ENCODE data around the gene TGFBI. TPM values are rescaled to one million over a fixed set of nuclear protein-coding genes. Genes with fewer than 3 reads are reported as not detected.

The TGFBI gene
- total RNA-seq, 1 experiment from 2014 or later: 142 TPM

- no peak for TF ChIP-seq CTCF (IDR thresholded peaks at IDR 0.05; ENCODE audit: insufficient read depth in 1 of 2, low read depth in 1 of 2, low read length in 1 of 2, severe bottlenecking in 1 of 2, unreplicated experiment in 1 of 2)
These were observed 13.8 kb upstream of the TGFBI start for GRCh38 chr5:136015003-136015375.

GRCh38 chr5:136015966-136016650, 12.7 kb upstream of the TGFBI start:
- no peak for DNase-seq
- CTCF ChIA-PET: no interaction called here
- Mint-ChIP-seq H3K36me3 (ENCODE audit: insufficient read depth, unreplicated experiment) (no peaks in the 10 kb centered on the region), H3K9me3 (ENCODE audit: unreplicated experiment) (no peaks in the 10 kb centered on the region), H3K4me1 (ENCODE audit: low read depth, unreplicated experiment) (no peaks in the 10 kb centered on the region), H3K4me3 (ENCODE audit: unreplicated experiment) (no peak overlapping the region), H3K27me3 (ENCODE audit: insufficient read depth, unreplicated experiment) (peaks cover 3% of the 10 kb centered on the region), H3K27ac (ENCODE audit: unreplicated experiment) (no peak overlapping the region)
- Histone ChIP-seq H3K27me3 (replicated peaks; ENCODE audit: control insufficient read depth, insufficient read depth, low read length) (no peaks in the 10 kb centered on the region), H3K36me3 (ENCODE audit: control insufficient read depth, insufficient read depth, low read length) (no peaks in the 10 kb centered on the region), H3K9me3 (no peaks in the 10 kb centered on the region), H3K4me3 (ENCODE audit: low read depth, low read length) (no peak overlapping the region), H3K4me1 (0 out of 2 replicates have a peak, but pooled peaks cover 3% of the 10 kb centered on the region)
- POLR2A ChIA-PET: no interaction called here
- no TSS peak for BruUV-seq (replicated peaks)
- no peak for TF ChIP-seq CTCF (IDR thresholded peaks at IDR 0.05; ENCODE audit: insufficient read depth in 1 of 2, low read depth in 1 of 2, low read length in 1 of 2, severe bottlenecking in 1 of 2, unreplicated experiment in 1 of 2)
- intact Hi-C loops (cut with micrococcal nuclease; ENCODE audit: unreplicated experiment): no loop called here

More at GRCh38 chr5:136015003-136015375, 13.8 kb upstream of the TGFBI start:
- Mint-ChIP-seq H3K9me3 (ENCODE audit: unreplicated experiment) (no peaks in the 10 kb centered on the region), H3K27ac (ENCODE audit: unreplicated experiment) (no peak overlapping the region), H3K36me3 (ENCODE audit: insufficient read depth, unreplicated experiment) (no peaks in the 10 kb centered on the region), H3K27me3 (ENCODE audit: insufficient read depth, unreplicated experiment) (peaks cover 3% of the 10 kb centered on the region), H3K4me3 (ENCODE audit: unreplicated experiment) (no peak overlapping the region), H3K4me1 (ENCODE audit: low read depth, unreplicated experiment) (no peaks in the 10 kb centered on the region)
- CTCF ChIA-PET: no interaction called here
- BruUV-seq (replicated peaks): no TSS peak
- POLR2A ChIA-PET: no interaction called here
- intact Hi-C loops (cut with micrococcal nuclease; ENCODE audit: unreplicated experiment): no loop called here
- Histone ChIP-seq H3K9me3 (no peaks in the 10 kb centered on the region), H3K36me3 (ENCODE audit: control insufficient read depth, insufficient read depth, low read length) (no peaks in the 10 kb centered on the region), H3K4me3 (ENCODE audit: low read depth, low read length) (no peak overlapping the region), H3K4me1 (0 out of 2 replicates have a peak, but pooled peaks cover 3% of the 10 kb centered on the region), H3K27me3 (replicated peaks; ENCODE audit: control insufficient read depth, insufficient read depth, low read length) (no peaks in the 10 kb centered on the region)
- no peak for DNase-seq

- no peaks in the 10 kb centered on the region for H3K36me3 Mint-ChIP-seq (ENCODE audit: insufficient read depth, unreplicated experiment)
- CTCF ChIA-PET: no interaction called here
- no TSS peak for BruUV-seq (replicated peaks)
These were observed 11.8 kb upstream of the TGFBI start for GRCh38 chr5:136016945-136017530.

More at GRCh38 chr5:136016945-136017530, 11.8 kb upstream of the TGFBI start:
- H3K36me3 ChIP-seq (ENCODE audit: control insufficient read depth, insufficient read depth, low read length): no peaks in the 10 kb centered on the region
- H3K27me3 ChIP-seq (replicated peaks; ENCODE audit: control insufficient read depth, insufficient read depth, low read length): no peaks in the 10 kb centered on the region
- Mint-ChIP-seq H3K9me3 (ENCODE audit: unreplicated experiment) (no peaks in the 10 kb centered on the region), H3K4me3 (ENCODE audit: unreplicated experiment) (no peak overlapping the region), H3K27ac (ENCODE audit: unreplicated experiment) (no peak overlapping the region), H3K27me3 (ENCODE audit: insufficient read depth, unreplicated experiment) (peaks cover 3% of the 10 kb centered on the region), H3K4me1 (ENCODE audit: low read depth, unreplicated experiment) (no peaks in the 10 kb centered on the region)
- intact Hi-C loops (cut with micrococcal nuclease; ENCODE audit: unreplicated experiment): no loop called here
- H3K9me3 ChIP-seq: no peaks in the 10 kb centered on the region
- no peak for TF ChIP-seq CTCF (IDR thresholded peaks at IDR 0.05; ENCODE audit: insufficient read depth in 1 of 2, low read depth in 1 of 2, low read length in 1 of 2, severe bottlenecking in 1 of 2, unreplicated experiment in 1 of 2)
- DNase-seq: no peak
- no peaks in the 10 kb centered on the region for H3K4me1 ChIP-seq
- POLR2A ChIA-PET: no interaction called here
- H3K4me3 ChIP-seq (ENCODE audit: low read depth, low read length): no peak overlapping the region
